ENCODE measurements around the gene ADARB2.
"Not testable (repeated sequence)": the region's sequence is repeated elsewhere in the genome, so short reads cannot be mapped to it uniquely, and the experiment has no call there.

Gene ADARB2

GRCh38 chr10:1398626-1399410 lies 338.5 kb downstream of the ADARB2 start:
- CTCF ChIA-PET, result no interaction called here
- TF ChIP-seq ELF4 (IDR thresholded peaks at IDR 0.05) (no peak), SUZ12 (IDR thresholded peaks at IDR 0.05) (no peak), TARDBP (IDR thresholded peaks at IDR 0.05) (no peak), PKNOX1 (IDR thresholded peaks at IDR 0.05) (no peak), CTBP1 (IDR thresholded peaks at IDR 0.05; ENCODE audit: borderline replicate concordance) (no peak)
- DNase-seq (ENCODE audit: extremely low spot score), result no peak
- POLR2A ChIA-PET, result no interaction called here

GRCh38 chr10:1398116-1398515 lies 339.2 kb downstream of the ADARB2 start:
- CTCF ChIA-PET; DNase-seq (ENCODE audit: extremely low spot score); POLR2A ChIA-PET: not testable (repeated sequence)

- ChIA-PET CTCF (interaction anchor here (0.6 kb wide), 1 partner anchor 254 kb away, joined by 3 read pairs; no protein-coding TSS in a partner anchor), POLR2A (no interaction called here)
- TF ChIP-seq TARDBP (IDR thresholded peaks at IDR 0.05) (no peak), PKNOX1 (IDR thresholded peaks at IDR 0.05) (no peak), ARNT (IDR thresholded peaks at IDR 0.05) (no peak), FOXK2 (IDR thresholded peaks at IDR 0.05) (no peak), BHLHE40 (IDR thresholded peaks at IDR 0.05; ENCODE audit: borderline replicate concordance) (no peak), CTBP1 (IDR thresholded peaks at IDR 0.05; ENCODE audit: borderline replicate concordance) (no peak)
- DNase-seq (ENCODE audit: extremely low spot score), result no peak
These were observed 341.1 kb downstream of the ADARB2 start for GRCh38 chr10:1396297-1396635.

GRCh38 chr10:1395481-1396296 lies 341.6 kb downstream of the ADARB2 start:
- ChIA-PET POLR2A (no interaction called here), CTCF (interaction anchor here (0.6 kb wide), 1 partner anchor 255 kb away, joined by 3 read pairs; no protein-coding TSS in a partner anchor)
- no peak for DNase-seq (ENCODE audit: extremely low spot score)
- TF ChIP-seq ARNT (IDR thresholded peaks at IDR 0.05), result no peak
- TF ChIP-seq CTBP1 (IDR thresholded peaks at IDR 0.05; ENCODE audit: borderline replicate concordance), result no peak
- TF ChIP-seq TARDBP (IDR thresholded peaks at IDR 0.05), result no peak
- no peak for TF ChIP-seq ZNF384 (IDR thresholded peaks at IDR 0.05)
- TF ChIP-seq NFRKB (IDR thresholded peaks at IDR 0.05), result no peak
- TF ChIP-seq SP1 (IDR thresholded peaks at IDR 0.05), result no peak
- TF ChIP-seq HDGF (IDR thresholded peaks at IDR 0.05; ENCODE audit: borderline replicate concordance), result no peak
- TF ChIP-seq L3MBTL2 (conservative IDR thresholded peaks at IDR 0.05), result no peak
- TF ChIP-seq ELF4 (IDR thresholded peaks at IDR 0.05), result no peak
- TF ChIP-seq SUZ12 (IDR thresholded peaks at IDR 0.05), result no peak
- no peak for TF ChIP-seq PKNOX1 (IDR thresholded peaks at IDR 0.05)
- no peak for TF ChIP-seq FOXA1 (IDR thresholded peaks at IDR 0.05)

- ChIA-PET CTCF (interaction anchor here (0.7 kb wide), 1 partner anchor 88 kb away, joined by 4 read pairs; no protein-coding TSS in a partner anchor), POLR2A (no interaction called here)
- TF ChIP-seq PKNOX1 (IDR thresholded peaks at IDR 0.05) (no peak), FOXA1 (IDR thresholded peaks at IDR 0.05) (no peak), ZNF384 (IDR thresholded peaks at IDR 0.05) (no peak), NFRKB (IDR thresholded peaks at IDR 0.05) (no peak), CTBP1 (IDR thresholded peaks at IDR 0.05; ENCODE audit: borderline replicate concordance) (no peak), SUZ12 (IDR thresholded peaks at IDR 0.05) (no peak), ARNT (IDR thresholded peaks at IDR 0.05) (no peak), LEF1 (IDR thresholded peaks at IDR 0.05; ENCODE audit: borderline replicate concordance) (no peak), TARDBP (IDR thresholded peaks at IDR 0.05) (no peak), FOXK2 (IDR thresholded peaks at IDR 0.05) (no peak), L3MBTL2 (conservative IDR thresholded peaks at IDR 0.05) (no peak), ELF4 (IDR thresholded peaks at IDR 0.05) (no peak), SP1 (IDR thresholded peaks at IDR 0.05) (no peak), FOXM1 (IDR thresholded peaks at IDR 0.05; ENCODE audit: borderline replicate concordance) (no peak), HDGF (IDR thresholded peaks at IDR 0.05; ENCODE audit: borderline replicate concordance) (no peak)
These were observed 342.3 kb downstream of the ADARB2 start for GRCh38 chr10:1395025-1395480.

More at GRCh38 chr10:1395025-1395480, 342.3 kb downstream of the ADARB2 start:
- no peak for DNase-seq (ENCODE audit: extremely low spot score)

Data from HEK293T (cell line).